ENCODE data around the gene NKAIN2.
"Not testable (repeated sequence)": the region's sequence is repeated elsewhere in the genome, so short reads cannot be mapped to it uniquely, and the experiment has no call there.

The NKAIN2 gene

GRCh38 chr6:124233221-124233620 lies 429.6 kb downstream of the NKAIN2 start:
- no peak for DNase-seq

DNA sequence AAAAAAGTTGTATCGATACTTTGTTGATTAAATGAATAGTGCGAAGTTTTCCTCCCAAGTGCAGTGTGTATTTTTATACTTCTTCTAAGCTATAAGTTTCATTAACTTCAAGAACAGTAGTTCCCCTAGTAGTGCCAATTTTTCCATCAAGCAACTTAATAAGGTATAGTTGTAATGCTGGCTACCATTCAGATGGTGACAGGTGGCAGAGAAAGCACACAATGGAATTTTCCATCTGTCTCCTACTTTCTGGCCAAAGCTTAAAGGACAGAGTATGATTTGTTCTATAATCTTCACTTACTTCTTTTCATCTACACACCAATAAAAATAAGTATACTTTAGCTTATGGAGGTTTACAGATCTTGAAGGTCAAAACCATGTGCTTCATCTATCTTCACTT lies 431.1 kb downstream of the NKAIN2 start:
- no peak for DNase-seq

- DNase-seq = no peak
These were observed 434.2 kb downstream of the NKAIN2 start for GRCh38 chr6:124237911-124238310.

GRCh38 chr6:124238408-124238807 lies 434.7 kb downstream of the NKAIN2 start:
- DNase-seq = not testable (repeated sequence)

GRCh38 chr6:124254941-124255685 lies 451.4 kb downstream of the NKAIN2 start:
- DNase-seq = no peak

GRCh38 chr6:124260337-124260736 lies 456.7 kb downstream of the NKAIN2 start:
- no peak for DNase-seq

DNA sequence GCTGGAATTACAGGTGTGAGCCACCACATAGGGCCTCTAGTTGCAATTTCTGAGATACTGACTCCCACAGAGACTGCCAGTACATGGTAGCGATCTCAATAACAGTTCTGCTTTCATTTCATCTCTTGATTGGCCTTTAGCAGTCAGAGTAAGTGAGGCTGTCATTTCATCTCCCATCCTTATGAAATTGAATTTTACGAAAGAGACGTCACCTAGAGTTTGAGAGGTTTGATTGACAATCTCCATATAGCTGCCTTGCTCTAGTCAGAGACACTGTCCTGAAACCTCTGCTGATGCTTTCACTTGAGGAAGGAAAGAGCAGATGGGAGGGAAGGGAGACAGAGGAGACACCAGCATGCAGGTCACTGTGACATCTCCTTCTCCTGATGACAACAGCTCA lies 466.1 kb downstream of the NKAIN2 start:
- DNase-seq = no peak

GRCh38 chr6:124273701-124274100 lies 470.0 kb downstream of the NKAIN2 start:
- DNase-seq = no peak

GRCh38 chr6:124282541-124282940 lies 478.9 kb downstream of the NKAIN2 start:
- no peak for DNase-seq

GRCh38 chr6:124283486-124283885 lies 479.8 kb downstream of the NKAIN2 start:
- no peak for DNase-seq

DNA sequence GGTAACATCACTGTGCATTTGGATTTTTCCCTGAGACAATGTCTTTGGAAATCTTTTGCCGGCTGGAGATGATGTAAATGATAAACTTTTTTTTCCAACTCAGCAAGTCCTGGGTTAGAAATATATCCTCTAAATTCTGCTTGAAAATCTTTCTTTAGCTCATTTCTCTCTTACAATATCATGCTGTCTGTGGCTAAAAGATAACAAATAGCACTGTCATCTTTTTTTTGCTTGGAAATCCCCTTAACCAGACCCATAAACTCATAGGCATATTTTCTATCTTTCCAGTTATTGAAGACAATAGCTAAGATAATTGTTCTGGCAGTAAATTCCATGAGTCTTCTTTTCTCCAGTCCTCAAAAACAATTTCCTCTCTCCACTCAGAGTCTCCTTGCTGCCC lies 481.5 kb downstream of the NKAIN2 start:
- DNase-seq = no peak

GRCh38 chr6:124294574-124295200 lies 491.0 kb downstream of the NKAIN2 start:
- DNase-seq = no peak

- no peak for DNase-seq
These were observed 493.8 kb downstream of the NKAIN2 start for GRCh38 chr6:124297507-124297906.

DNA sequence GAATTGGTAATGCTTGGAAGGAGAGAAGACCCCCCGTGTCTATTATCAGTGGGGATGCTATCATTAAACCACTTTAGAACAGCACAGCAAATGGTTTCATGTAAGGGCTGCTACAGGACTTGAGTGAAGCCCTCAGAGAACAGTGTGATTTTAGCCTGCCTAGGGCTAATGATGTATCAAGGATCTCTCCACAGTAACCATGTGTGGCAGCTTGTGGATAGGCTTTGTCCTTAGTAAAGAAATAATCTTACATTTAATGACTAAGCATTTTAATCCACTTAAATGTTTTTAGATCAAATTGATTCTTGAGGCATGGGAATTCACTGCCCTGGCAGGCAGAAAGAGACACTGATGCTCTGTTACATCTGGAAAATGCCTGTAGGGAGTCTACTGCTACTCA lies 495.1 kb downstream of the NKAIN2 start:
- no peak for DNase-seq

- DNase-seq = not testable (repeated sequence)
These were observed 497.2 kb downstream of the NKAIN2 start for GRCh38 chr6:124300907-124301306.

- DNase-seq = no peak
These were observed 500.3 kb downstream of the NKAIN2 start for GRCh38 chr6:124303971-124304370.

- DNase-seq = no peak
These were observed 506.5 kb downstream of the NKAIN2 start for GRCh38 chr6:124310139-124310538.

GRCh38 chr6:124319410-124319809 lies 515.7 kb downstream of the NKAIN2 start:
- DNase-seq = no peak

- no peak for DNase-seq
These were observed 520.6 kb downstream of the NKAIN2 start for GRCh38 chr6:124324237-124324636.

DNA sequence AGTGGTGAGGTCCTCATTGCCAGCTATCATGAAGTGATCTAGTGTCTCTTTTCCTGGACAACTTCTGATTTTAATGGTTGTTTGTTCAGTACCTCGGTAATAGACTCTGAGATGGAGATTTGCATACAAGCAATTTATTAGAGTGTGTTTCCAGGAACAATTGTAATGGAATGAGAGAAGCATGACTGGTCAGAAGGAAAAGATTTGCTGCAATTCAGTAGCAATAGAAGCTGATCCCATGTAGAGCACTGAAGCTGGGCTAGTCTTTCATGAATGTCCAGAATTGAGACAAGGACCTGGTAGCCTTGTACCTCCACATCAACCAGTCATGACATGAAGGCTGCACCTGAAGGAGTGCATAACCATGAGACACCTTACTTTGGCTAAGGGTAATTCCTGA lies 526.5 kb downstream of the NKAIN2 start:
- DNase-seq = no peak

GRCh38 chr6:124334359-124334758 lies 530.7 kb downstream of the NKAIN2 start:
- DNase-seq = no peak

GRCh38 chr6:124339610-124340334 lies 536.1 kb downstream of the NKAIN2 start:
- no peak for DNase-seq

- DNase-seq = not testable (repeated sequence)
These were observed 544.7 kb downstream of the NKAIN2 start for GRCh38 chr6:124348339-124348738.

- no peak for DNase-seq
These were observed 551.5 kb downstream of the NKAIN2 start for GRCh38 chr6:124355146-124355545.
